ENCODE data around the gene TTLL8.

- TF ChIP-seq CTCF (IDR thresholded peaks at IDR 0.05) (no peak), POLR2A (IDR thresholded peaks at IDR 0.05) (no peak)
These were observed 4.5 kb upstream of the TTLL8 start for GRCh38 chr22:50062509-50063135.
